Stimulated activated CD4-positive, alpha-beta T cell treated with anti-CD3 and anti-CD28 coated beads, Interleukin-2, amount 100 ng/mL, for 24 hours (primary cell): ENCODE data around the gene STRA6.

Experiments used
- DNase-seq, 2 donors: peaks; one replicate each; pipeline ENCODE4 v3.0.0-alpha.2; 2020

The STRA6 gene

DNA sequence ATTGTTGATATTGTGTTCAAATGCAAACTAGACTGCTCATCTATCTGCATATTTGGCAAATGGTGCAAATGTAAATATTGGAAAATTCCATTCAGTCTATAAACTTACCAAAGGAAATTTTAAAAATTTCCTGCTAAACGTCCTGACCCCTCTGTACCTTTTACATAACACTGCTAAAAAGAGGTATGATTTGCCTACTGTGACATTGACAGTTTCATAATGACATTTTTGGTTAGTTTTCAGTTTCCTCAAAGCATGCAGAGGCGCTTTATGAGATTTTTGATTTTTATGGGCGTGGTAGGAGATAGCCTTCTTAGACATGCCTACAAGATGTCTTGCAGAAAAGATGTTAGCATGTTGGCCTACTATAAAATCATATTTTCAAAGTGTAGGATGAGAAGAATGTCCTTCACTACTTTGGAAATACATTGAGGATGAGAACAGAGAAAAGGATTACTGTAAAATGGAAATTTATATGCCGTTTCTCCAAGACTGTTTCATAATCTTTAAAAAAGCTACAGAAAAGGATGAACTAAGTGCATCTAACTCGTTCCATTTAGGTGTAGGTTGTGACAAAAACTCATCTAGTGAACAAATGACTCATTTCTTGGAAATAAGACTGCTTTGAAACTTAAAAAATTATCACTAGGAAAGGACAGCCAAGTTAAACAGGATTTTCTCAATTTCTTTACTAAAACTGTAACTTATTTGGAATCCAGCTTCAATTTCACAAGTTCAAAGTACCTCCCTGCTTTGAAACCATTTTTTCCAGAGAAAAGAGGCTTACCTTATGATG, 43.5 kb downstream of the STRA6 start:
- DNase-seq, result no peak

GRCh38 chr15:74157868-74158827, 44.4 kb downstream of the STRA6 start:
- DNase-seq, result no peak

DNA sequence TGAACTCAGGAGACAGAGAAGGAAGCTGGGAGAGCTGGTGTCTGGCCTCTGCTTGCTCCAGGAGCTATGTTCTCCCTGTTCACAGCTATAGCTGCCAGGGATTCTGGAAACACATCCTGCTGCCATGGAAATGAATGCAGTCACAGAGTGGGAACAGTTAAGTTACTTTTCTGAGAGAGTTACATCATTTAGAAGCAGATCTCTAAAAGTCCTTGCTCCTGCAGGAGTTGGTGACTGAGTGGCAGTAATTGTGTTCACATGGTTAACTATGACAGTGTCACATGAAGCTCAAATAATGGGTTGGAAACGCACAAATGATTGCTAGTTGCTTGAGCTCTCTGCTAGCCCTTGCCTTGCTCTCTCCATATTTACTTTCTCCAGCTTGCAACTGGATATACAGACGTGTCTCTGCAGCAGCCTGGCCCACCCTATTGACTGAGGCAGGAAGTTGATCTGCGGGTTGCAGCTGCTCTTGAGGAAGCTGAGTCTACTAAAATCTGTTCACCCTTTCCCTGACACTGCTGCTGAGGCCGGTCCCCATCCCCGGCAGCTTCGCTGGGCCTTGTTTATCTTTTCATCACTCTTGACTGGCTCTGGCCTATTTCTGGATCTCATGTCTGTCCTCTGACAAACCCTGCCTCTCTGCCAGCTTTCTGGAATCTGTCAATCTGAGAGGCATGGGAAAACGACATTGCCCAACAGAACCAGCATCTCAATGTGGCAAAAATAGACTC, 45.7 kb downstream of the STRA6 start:
- no peak for DNase-seq

- no peak for DNase-seq
Measured at GRCh38 chr15:74155766-74156417, 46.7 kb downstream of the STRA6 start.

DNA sequence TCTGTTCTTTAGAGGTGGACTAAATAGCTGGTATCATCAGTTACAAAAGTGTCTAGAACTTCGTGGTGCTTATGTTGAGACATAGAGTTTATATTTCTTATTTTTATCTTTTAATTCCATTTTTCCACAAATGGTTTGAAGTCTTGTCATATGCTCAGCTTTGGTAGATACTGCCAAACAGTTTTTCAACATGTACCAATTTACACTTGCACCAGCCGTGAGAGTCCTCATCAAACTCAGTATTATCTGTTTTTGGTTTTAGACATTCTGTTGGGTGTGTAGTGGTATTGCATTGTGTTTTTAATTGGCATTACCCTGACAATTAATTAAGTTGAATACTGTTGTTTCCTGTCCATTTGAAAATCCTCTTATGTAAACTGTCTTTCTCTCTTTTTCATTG, 55.5 kb downstream of the STRA6 start:
- no peak for DNase-seq

DNA sequence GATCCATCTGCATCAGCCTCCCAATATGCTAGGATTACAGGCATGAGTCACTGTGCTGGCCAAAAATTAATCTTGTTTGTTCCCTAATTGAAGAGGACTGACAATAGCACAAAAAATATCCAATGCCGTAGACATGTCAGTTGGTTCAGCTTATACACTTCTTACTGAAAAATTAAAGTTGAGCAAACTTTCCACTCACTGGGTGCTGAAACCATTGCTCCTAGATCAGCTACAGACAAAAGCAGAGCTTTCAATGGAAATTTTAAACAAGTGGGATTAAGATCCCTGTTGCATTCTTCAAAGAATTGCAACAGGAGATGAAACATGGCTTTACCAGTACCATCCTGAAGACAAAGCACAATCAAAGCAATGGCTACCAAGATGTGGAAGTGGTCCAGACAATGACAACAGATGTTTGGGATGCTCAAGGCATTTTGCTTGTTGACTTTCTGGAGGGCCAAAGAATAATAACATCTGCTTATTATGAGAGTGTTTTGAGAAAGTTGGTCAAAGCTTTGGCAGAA, 56.2 kb downstream of the STRA6 start:
- DNase-seq, result no peak

DNA sequence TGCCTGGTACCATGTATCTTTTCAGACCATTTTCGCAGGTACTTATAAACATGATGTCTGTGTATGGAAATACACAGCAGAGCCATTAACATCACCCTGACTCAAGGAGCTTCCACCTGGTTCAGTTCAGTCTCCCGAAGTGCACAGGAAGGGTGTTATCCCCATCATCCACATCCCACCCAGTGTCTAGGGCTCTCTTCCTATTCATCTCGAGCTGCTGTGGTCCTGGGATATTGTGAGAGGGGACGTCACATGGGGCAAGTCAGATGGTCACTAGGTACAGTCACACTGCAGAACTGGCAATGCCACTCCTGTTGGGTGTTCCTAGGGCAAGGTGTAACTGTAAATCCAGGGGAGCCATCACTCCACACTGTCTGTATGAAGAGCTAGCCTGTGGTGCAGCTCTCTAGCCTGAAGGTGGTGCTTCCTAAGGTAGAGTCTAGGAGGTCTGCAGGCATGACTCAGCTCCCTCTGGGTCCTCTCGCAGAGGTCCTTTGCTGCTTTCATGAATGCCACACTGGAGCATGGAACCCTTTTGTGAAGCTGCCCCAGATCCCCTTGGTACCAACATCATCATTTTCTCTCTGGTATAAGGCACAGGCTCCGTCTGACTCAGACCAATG, 58.3 kb downstream of the STRA6 start:
- DNase-seq, result no peak

- no peak for DNase-seq
Measured at GRCh38 chr15:74141591-74141990, 61.0 kb downstream of the STRA6 start.

GRCh38 chr15:74138642-74139041, 63.9 kb downstream of the STRA6 start:
- DNase-seq, result no peak

GRCh38 chr15:74137537-74137894, 65.1 kb downstream of the STRA6 start:
- no peak for DNase-seq

- no peak for DNase-seq
Measured at GRCh38 chr15:74136814-74137536, 65.6 kb downstream of the STRA6 start.

GRCh38 chr15:74136540-74136813, 66.1 kb downstream of the STRA6 start:
- no peak for DNase-seq

DNA sequence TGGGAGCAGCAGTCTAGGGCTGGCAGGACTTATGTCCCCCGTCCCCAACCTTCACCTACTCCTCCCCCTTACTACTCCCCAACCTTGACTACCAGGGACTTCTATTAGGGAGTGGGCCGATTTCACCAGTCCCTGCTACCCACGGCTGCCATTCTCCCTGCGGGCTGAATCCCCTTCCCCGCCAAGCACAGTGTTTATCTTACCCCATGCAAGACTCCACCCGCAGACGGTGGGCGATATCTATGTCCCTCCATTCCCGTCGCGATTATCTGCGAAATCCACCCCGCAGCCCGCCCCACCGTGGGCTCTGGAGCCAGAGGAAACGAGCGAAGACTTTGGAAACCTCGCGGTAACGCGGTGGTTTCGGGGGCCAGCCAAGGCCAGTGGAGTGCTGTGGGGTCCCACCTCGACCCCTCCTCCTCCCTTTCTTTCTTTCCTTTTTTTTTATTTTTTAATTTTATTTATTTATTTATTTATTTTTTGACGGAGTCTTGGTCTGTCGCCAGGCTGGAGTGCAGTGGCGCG, 67.5 kb downstream of the STRA6 start:
- no peak for DNase-seq

GRCh38 chr15:74134387-74135027, 68.1 kb downstream of the STRA6 start:
- peak in 1 of 2 donors; percentile 49 for DNase-seq

- DNase-seq, result peak in 1 of 2 donors; percentile 6
Measured at GRCh38 chr15:74133694-74134386, 68.7 kb downstream of the STRA6 start.

- peak in 1 of 2 donors; percentile 37 for DNase-seq
Measured at GRCh38 chr15:74132681-74133651, 69.6 kb downstream of the STRA6 start.

- no peak for DNase-seq
Measured at GRCh38 chr15:74131628-74132413, 70.8 kb downstream of the STRA6 start.
